COLO668 (cell line): ENCODE measurements around the gene LINC00237.

ENCODE experiments used
- DNase-seq: peaks from one replicate; lab custom pipeline; 2025; ENCODE audit not compliant: unreplicated experiment; lab: John Stamatoyannopoulos, UW

The LINC00237 gene

GRCh38 chr20:21125849-21126580 lies 19.9 kb upstream of the LINC00237 start, which contains the start of gene KIZ:
KIZ (plus strand) TSS chr20:21126082; CDS start chr20:21126116, 34 bp downstream.
- DNase-seq = peak; percentile 98

GRCh38 chr20:21125072-21125848 lies 19.1 kb upstream of the LINC00237 start:
- DNase-seq = peak; percentile 68

DNA sequence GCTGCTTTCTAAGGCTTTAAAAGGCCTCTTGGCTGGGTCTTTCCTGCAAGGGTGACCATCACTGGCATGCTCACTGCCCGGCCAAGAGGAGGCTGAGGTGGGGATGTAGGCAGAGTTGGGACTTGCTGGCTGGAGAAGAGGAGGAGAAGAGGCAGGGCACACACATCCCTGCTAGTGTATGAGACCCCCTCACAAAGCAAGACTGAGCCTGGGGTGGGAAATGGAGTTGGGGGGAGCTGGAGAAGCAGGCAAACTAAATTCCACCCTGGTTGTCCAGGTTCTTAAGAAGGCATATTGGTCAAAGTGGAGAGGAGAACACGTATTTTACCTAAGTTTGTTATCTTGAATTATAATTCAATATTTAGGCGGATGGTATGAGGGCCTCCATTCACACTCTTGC lies 18.0 kb upstream of the LINC00237 start:
- no peak for DNase-seq

DNA sequence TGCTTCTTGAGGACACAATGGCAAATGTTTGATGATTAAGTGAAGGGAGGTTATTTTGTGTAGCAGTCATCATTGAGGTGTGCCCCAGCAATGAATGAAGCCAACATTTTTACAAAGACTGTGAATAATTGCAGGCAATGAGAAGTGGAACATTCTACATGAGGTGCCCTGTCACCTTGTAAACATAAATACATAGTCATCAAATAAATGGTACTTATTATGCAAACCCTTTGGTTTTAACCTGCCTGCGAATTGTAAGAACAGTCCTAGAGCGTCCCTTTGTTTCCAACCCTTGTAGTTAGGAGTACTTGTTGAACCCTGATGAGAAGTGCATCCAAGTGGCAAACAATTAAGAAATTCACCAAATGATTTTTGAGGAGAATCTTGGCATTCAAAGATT lies 12.6 kb upstream of the LINC00237 start:
- DNase-seq = no peak

DNA sequence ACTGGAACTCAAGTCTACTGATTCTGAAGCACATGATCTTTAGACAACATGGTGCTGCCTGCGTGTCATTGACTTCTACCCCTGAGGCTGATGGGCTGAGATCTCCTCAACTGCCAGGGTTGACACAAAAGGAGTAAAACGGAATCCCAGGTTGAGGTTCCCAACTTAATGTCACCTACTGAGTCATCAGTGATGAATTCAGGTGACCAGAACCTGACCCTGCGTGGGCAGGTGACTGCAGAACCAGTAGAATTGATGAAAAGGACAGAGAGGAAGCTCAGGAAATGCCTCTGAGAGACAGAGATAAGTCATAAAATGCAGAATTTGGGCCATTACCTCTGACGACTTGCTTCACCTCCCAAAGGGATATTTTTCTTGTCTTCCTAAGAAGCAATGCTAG lies 12.0 kb upstream of the LINC00237 start:
- no peak for DNase-seq

DNA sequence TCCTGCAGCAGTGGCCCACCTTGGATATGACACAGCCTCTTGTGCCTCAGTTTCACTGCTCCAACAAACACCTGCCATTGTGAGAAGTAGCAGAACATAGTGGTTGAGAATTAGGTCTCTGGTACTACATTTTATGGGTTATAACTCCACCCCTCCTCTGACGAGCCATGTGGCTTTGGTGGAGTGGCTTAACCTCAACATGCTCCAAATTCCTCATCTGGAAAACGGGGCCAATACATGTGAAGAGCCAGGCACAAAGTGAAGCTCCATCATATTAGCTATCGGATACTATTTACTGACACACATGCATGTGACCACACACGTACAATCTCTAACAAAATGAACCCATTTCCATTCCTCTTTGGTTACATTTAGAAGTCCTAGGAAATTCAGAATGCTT lies 11.4 kb upstream of the LINC00237 start:
- no peak for DNase-seq

DNA sequence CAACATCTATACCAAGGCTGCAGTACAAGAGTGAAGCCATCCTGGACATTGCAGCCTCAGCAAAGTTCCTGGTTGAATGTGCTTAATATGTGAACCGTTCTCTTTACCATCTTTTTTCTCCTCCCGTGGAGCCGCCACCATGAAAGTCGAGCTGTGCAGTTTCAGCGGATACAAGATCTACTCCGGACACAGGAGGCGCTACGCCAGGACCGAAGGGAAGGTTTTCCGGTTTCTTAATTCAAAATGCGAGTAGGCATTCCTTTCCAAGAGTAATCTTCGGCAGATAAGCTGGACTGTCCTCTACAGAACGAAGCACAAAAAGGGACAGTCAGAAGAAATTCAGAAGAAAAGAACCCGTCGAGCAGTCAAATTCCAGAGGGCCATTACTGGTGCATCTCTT lies 8.4 kb upstream of the LINC00237 start:
- DNase-seq = no peak

DNA sequence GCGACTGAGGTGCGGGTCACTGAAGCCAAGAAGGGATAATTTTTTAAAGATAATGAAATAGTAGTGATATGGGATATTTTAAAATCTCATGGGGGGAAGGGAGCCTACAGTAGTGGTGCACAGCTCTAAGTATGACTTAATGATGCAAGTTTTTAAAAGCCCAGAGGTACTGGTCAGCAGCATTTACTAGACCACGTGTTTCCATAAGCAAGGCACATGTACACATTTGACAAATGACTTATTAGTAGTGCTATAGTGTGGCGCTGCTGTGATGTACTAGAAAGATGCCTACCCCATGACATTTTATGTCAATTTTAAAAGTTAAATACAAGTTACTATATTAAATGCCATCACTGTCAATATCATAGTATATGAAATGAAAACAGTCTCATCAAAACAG lies 7.5 kb upstream of the LINC00237 start:
- no peak for DNase-seq

DNA sequence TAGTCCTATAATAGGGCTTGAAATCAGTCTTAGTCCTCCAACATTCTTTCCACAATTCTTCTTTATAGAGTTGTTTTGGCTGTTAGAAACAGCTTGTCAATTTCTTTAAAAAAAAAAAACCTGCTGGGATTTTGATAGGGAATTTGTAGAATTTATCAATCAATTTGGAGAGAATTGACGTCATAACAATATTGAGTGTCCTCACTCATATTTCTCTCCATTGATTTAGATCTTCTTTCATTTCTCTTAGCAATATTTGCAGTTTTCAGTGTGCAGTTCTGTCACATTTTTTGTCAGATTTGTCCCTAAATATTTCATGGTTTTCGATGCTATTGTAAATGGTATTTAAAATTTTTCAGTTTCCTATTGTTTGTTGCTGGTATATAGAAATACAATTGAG lies 5.3 kb upstream of the LINC00237 start:
- DNase-seq = no peak

GRCh38 chr20:21110811-21111210 lies 4.7 kb upstream of the LINC00237 start:
- no peak for DNase-seq

- no peak for DNase-seq
Measured at GRCh38 chr20:21109144-21109543, 3.0 kb upstream of the LINC00237 start.

GRCh38 chr20:21105429-21106170 lies 558 bp downstream of the LINC00237 start:
- peak; percentile 26 for DNase-seq

- DNase-seq = no peak
Measured at GRCh38 chr20:21104921-21105320, 1.2 kb downstream of the LINC00237 start.

DNA sequence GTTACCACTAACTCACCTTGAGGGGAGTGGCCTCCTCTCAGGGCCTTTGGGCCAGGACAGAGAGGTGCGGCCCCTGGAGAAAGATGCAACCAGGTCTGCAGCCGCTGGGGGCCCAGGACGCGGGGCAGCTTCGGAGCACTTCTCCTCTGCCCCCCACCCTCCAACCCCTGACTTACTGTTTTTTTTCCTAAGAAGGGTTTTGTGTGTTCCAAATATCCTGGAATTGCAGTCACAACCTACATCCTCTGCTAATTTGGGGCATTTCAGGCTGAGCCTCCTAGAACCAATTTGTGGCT lies 1.7 kb downstream of the LINC00237 start:
- DNase-seq = no peak

- DNase-seq = no peak
Measured at GRCh38 chr20:21103582-21104465, 2.3 kb downstream of the LINC00237 start.

- DNase-seq = peak; percentile 67
Measured at GRCh38 chr20:21102603-21103311, 3.4 kb downstream of the LINC00237 start.

DNA sequence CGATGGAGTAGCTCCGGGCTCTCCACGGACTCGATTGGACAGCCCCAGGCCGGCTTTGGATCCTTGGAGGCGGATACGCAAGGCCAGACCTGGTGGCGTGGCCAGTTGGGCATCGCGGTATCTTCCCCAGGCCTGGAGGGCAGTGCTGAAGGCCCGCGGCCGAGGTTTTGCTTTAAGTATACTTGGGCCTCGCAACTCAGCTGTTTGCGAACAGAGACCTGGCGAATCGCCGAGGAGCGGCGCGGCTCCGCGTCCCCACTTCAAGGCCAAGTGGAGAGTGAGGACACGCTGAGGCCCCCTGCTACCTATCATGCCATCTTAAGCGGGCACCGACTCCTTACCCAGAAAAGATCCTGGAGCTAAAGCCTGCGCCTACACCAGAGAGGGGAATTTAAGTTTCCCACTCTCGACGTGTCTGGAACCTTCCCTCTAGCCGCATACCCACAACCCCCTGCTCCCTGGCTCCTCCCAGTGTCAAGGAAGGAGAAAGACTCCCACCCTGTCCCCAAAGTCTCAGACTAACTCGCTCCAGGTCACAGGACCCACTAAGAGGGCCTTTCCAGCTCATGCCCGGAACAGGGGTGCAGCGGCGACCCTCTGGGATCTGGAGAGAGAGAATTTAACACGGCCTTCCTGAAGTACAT lies 4.1 kb downstream of the LINC00237 start:
- peak; percentile 60 for DNase-seq

DNA sequence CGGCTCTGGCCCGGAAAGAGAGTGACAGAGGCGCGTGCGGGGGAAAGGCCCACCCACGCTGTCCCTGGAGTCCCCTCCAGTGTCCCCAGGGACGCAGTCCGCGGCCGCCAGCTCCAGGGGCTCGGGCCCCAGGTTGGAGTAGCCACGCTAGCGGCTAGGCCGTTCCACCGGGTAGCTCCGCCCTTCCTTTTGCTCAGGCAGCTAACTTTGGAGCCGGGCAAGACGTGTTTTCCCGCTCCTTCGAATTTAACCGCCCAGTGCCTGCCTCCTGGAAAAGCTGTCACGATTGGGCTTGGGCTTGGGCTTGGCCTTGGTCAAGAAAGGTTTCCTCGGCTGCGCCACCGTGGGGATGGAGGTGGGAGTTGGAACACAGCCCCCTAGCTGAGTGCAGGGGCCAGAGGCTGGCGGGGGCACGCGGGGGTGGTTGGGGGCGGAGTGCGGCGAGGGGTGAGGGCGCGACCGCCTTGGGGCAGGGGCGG lies 4.7 kb downstream of the LINC00237 start:
- peak; percentile 60 for DNase-seq

DNA sequence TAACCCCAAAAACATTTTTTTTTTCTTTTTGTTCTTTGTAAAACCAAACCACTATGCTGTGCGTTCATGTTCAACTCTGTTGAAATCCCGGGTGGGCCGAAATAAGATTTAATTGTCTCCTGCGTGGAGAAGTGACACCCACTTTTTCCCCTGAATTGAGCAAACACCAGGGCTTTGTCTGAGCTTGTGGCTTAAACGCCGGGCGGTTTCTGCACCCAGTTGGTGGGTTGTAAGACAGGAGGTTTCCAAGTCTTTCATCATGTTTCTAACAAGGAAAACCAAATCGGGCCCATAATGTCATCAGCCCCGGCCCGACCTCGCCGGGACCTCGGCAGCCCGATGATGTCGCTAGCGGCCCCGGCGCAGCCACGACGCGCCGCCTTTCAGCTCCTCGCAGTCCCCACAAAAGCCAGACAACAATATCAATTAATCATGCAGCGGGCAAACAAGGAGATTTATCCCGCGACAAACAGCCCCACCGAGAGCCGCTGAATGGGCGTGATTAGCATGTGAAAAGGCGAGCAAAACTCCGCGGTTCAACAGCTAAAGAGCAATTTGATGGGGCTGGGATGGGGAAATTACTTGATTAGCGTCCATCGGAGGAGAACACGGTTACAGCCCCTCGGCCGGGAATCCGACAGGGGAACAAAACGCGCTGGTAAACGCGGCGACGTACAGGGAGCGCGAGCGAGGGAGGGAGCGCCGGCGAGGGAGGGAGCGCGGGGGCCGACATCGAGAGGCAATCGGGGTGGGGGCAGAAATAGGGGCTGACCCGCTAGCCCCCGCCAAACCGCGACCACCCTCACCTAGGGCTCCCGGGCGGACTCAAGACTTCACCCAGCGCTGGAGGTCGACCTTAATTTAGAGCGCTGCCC lies 5.3 kb downstream of the LINC00237 start:
- DNase-seq = peak; percentile 55
